ENCODE data around the gene DSTN.

Gene DSTN

DNA sequence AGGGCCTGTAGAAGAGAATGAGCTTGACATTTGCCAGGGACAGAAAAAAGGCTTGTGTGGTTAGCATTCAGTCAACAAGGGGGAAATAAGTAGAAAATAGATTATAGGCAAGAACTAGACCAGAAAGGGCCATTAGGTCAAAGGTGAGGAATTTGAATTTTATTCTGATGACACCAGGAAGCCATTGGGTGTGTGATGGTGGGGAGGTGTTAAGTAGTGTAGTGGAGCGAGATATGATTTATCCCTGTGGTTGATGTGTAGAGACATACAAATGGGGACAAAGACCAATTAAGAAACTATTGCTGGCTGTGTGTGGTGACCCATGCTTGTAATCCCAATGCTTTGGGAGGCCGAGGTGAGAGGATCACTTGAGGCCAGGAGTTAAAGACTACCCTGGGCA is 11.0 kb downstream of the DSTN start:
- no peak for DNase-seq (ENCODE audit: low spot score)

GRCh38 chr20:17583126-17583525 is 13.3 kb downstream of the DSTN start:
- DNase-seq (ENCODE audit: low spot score): no peak

GRCh38 chr20:17584689-17585088 is 14.8 kb downstream of the DSTN start:
- no peak for DNase-seq (ENCODE audit: low spot score)

GRCh38 chr20:17586250-17586649 is 16.4 kb downstream of the DSTN start:
- no peak for DNase-seq (ENCODE audit: low spot score)

- DNase-seq (ENCODE audit: low spot score): no peak
Observed at GRCh38 chr20:17587148-17587547, 17.3 kb downstream of the DSTN start.

DNA sequence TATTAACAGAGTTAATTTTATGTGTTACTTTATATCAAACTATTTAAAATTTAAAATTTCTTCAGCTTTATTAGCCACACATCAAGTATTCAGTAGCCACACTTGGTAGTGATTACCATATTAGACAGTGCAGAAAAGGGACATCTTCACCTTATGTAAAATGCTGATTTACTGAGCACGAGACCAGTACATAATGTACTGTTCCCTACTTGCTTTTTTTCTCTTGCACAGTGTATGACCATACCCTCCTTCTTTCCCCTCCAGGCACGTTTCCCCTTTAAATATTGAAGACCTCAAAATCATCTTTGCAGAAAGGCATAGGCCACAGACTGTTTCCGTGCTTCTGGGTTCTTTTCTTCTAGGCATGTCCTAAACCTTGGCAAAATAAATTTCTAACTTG is 17.9 kb downstream of the DSTN start:
- DNase-seq (ENCODE audit: low spot score): no peak

DNA sequence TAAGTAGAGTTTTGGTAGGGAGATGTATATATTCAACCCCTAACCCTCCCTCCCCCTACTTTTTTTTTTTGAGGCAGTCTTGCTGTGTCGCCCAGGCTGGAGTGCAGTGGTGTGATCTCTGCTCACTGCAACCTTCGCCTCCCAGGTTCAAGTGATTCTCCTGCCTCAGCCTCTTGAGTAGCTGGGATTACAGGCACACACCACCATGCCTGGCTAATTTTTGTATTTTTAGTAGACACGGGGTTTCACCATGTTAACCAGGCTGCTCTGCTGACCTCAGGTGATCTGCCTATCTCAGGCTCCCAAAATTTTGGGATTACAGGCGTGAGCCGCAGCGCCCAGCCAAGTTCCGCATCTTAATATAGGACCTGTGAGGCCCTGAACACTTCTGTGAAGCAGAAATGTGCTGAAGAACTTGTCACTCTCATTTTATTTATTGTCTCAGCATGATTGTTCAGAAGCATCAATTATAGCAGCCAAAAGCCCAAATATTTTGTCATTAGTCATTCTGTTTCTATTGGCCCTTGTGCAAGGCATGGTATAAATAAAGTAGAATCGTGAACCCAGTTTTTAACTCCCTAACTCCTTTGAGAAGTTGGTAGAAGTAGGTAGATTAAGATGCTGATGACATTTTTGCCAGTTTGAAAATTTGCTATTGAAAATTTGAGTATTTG is 19.4 kb downstream of the DSTN start:
- no peak for DNase-seq (ENCODE audit: low spot score)

- DNase-seq (ENCODE audit: low spot score): no peak
Observed at GRCh38 chr20:17590245-17590644, 20.4 kb downstream of the DSTN start.

GRCh38 chr20:17593902-17594301 is 24.0 kb downstream of the DSTN start:
- no peak for DNase-seq (ENCODE audit: low spot score)

DNA sequence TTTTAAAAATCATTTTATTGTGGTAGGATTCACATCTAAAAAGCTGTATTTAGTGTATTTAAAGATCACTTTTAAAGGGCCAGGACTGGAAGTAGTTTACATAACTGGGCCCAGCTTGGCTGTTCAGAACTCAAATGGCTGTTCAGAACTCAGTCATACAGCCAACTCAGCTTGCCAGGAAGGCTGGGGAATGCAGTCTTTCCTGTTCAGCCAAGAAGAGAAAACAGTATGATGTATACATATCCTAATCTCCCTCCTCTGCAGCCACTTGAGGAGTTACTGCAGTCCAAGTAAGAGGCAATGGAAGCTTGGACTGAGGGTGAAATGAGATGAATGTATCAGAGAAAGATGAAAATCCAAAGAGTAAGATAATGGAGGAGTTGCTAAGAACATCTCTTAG is 24.6 kb downstream of the DSTN start:
- peak; percentile 34 for DNase-seq (ENCODE audit: low spot score)

DNA sequence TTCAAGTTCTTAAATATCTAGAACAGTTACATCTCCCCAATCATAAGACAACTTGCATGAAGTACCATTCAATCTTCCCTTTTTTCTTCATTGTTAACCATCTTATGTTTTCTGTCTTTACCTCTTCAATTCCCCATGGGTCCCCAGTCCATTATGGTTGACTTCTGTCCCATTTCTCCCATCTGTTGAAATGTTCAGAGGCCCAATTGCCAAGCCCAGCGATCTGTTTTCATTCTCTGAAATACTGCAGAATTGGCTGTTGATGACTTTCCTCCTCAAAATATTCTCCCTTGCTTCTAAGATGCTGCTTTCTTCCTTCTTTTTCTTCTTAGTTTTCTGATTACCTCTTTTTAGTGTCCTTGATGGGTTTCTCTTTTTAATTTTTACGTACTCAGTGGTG is 26.0 kb downstream of the DSTN start:
- no peak for DNase-seq (ENCODE audit: low spot score)

DNA sequence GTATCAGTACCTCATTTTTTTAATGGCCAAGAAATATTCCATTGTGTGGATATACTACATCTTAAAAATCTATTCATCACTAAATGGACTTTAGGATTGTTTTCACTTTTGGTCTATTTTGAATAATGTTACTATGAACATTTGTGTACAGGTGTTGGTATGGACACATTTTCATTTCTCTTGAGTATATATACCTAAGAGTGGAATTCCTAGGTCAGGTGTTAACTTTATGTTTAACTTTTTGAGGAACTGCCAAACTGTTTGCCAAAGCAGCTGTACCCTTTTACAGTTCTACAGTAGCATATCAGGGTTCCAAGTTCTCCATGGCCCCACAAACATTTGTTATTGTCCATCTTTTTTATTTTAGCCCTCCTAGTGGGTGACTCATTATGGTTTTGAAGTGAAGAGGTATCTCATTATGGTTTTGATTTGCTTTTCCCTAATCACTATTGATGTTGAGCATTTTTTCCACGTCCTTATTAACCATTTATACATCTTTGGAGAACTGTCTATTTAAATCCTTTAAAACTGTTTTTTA is 28.2 kb downstream of the DSTN start:
- DNase-seq (ENCODE audit: low spot score): no peak

DNA sequence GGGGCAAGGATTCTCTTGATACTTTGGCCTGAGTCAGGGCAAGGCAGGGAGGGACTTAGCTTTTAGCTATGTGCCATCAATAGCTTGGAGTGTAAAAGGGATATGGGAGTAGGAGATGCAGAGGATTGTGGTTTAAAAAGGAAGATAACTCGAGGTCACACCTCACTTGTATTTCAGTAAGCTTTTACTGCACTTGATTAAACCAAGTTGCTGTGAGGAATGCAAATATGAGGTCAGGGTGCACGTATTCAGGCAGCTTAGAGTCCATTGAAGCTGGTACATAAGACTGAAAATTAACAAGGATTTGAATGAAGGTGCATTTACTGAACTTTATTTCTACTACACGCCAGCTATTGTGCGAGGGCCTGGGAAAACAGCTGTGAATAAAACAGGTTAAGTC is 32.1 kb downstream of the DSTN start:
- DNase-seq (ENCODE audit: low spot score): no peak

- no peak for DNase-seq (ENCODE audit: low spot score)
Observed at GRCh38 chr20:17602493-17602892, 32.6 kb downstream of the DSTN start.

DNA sequence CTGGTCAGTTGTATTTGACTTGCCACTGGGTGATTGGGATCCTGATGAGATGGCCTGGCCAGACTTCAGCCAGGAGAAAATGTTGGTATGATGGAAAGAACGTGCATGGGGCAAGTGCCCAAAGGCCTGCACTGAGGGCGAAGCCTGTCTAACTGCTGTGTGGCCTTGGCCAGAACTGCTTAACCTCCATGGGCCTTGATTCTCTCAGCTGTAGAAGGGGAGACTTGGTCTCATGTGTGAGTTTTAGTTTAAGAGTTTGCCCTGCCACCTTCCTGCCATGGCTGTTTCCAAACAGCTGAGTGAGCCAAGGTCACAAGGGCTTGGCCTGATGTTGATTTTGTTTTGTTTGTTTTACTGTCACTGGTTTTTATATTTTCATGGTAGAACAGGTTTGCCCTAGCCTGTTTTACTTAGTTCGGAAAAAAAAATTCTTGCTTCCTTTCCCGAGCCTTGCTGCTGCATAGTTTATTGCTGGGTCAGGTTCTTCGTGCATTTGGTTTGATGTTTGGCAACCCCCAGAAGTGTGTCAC is 35.3 kb downstream of the DSTN start:
- no peak for DNase-seq (ENCODE audit: low spot score)

GRCh38 chr20:17606001-17606400 is 36.1 kb downstream of the DSTN start:
- DNase-seq (ENCODE audit: low spot score): no peak

- no peak for DNase-seq (ENCODE audit: low spot score)
Observed at GRCh38 chr20:17608701-17609497, 39.0 kb downstream of the DSTN start.

GRCh38 chr20:17609811-17610377 is 40.0 kb downstream of the DSTN start:
- no peak for DNase-seq (ENCODE audit: low spot score)

- DNase-seq (ENCODE audit: low spot score): no peak
Observed at GRCh38 chr20:17610566-17611289, 40.9 kb downstream of the DSTN start.

DNA sequence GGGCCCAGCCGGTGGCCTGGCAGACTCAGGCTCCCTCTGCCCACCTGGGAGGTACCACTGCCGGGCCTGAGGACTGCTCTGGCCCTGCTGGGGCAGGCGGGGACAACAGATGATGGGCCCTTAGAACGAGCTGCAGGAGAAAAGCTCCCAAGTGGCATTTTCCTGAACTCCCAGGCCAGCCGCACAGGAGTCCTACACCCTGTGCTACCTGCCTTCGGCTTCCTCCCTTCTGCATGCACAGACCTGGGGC is 41.3 kb downstream of the DSTN start:
- no peak for DNase-seq (ENCODE audit: low spot score)

GRCh38 chr20:17611540-17612286 is 41.8 kb downstream of the DSTN start:
- DNase-seq (ENCODE audit: low spot score): no peak

All from AG08395 (cell line).